A549 (cell line): ENCODE data around the gene CLCN4.

ENCODE experiments used
- CEBPB ChIP-seq, 2 experiments: fragments of >200 bp in 1 of 2; sonication (Bioruptor Twin) in 1 of 2; formaldehyde crosslinking in 1 of 2; IDR thresholded peaks; 2 replicates each; pipeline ENCODE4 v1.6.1; 2012 to 2016
- EP300 ChIP-seq, 2 experiments: fragments of >200 bp; sonication (Bioruptor Twin); formaldehyde crosslinking; IDR thresholded peaks; 2 replicates in 1 of 2; 3 replicates in 1 of 2; pipeline ENCODE4 v1.6.1; 2016 to 2017
- KDM5A ChIP-seq: fragments of 200-600 bp; sonication (generic); IDR thresholded peaks from 2 replicates; pipeline ENCODE4 v1.6.1; 2016; ENCODE audit warnings: antibody characterized with exemption, mild to moderate bottlenecking
- MAZ ChIP-seq: fragments of 150-350 bp; IDR thresholded peaks from 2 replicates; pipeline ENCODE4 v1.6.1; 2014; ENCODE audit warnings: antibody characterized with exemption, low read depth, low read length, borderline replicate concordance
- MYC ChIP-seq: IDR thresholded peaks from 2 replicates; pipeline ENCODE4 v1.6.1; 2012; ENCODE audit warnings: mild to moderate bottlenecking, inconsistent platforms, low read length, improper control_type of control experiment, borderline replicate concordance
- NPAS2 ChIP-seq: fragments of 250-450 bp; sonication (Bioruptor Pico); IDR thresholded peaks from 2 replicates; pipeline ENCODE4 v1.8.0; 2022; ENCODE audit warnings: mild to moderate bottlenecking, moderate library complexity, borderline replicate concordance
- POLR2A ChIP-seq: IDR thresholded peaks from 2 replicates; pipeline ENCODE4 v1.6.1; 2012; ENCODE audit warnings: mild to moderate bottlenecking, low read length
- RAD21 ChIP-seq, 2 experiments: fragments of >200 bp in 1 of 2; sonication (Bioruptor Twin) in 1 of 2; formaldehyde crosslinking in 1 of 2; IDR thresholded peaks in 1 of 2; conservative IDR thresholded peaks in 1 of 2; 2 replicates in 1 of 2; 3 replicates in 1 of 2; pipeline ENCODE4 v1.6.1; 2012 to 2018; ENCODE audit warnings: inconsistent platforms in 1 of 2
- RCOR1 ChIP-seq: fragments of 150-350 bp; IDR thresholded peaks from 2 replicates; pipeline ENCODE4 v1.6.1; 2014; ENCODE audit warnings: antibody characterized with exemption, low read length, low read depth
- REST ChIP-seq: fragments of 200-600 bp; sonication (generic); IDR thresholded peaks from 2 replicates; pipeline ENCODE4 v1.6.1; 2016; ENCODE audit warnings: antibody characterized with exemption, mild to moderate bottlenecking, moderate library complexity
- TF ChIP-seq, protein P1 (sequence below): fragments of >200 bp; sonication (Bioruptor Twin); formaldehyde crosslinking; IDR thresholded peaks from 3 replicates; pipeline ENCODE4 v1.5.1; 2016
- TF ChIP-seq, protein P2 (sequence below): fragments of 450-650 bp; IDR thresholded peaks from 2 replicates; pipeline ENCODE4 v1.6.1; 2014; ENCODE audit warnings: antibody characterized with exemption
- TF ChIP-seq, protein P3 (sequence below): IDR thresholded peaks from 2 replicates; pipeline ENCODE4 v1.6.1; 2012; ENCODE audit warnings: low read depth, borderline replicate concordance

DNA sequence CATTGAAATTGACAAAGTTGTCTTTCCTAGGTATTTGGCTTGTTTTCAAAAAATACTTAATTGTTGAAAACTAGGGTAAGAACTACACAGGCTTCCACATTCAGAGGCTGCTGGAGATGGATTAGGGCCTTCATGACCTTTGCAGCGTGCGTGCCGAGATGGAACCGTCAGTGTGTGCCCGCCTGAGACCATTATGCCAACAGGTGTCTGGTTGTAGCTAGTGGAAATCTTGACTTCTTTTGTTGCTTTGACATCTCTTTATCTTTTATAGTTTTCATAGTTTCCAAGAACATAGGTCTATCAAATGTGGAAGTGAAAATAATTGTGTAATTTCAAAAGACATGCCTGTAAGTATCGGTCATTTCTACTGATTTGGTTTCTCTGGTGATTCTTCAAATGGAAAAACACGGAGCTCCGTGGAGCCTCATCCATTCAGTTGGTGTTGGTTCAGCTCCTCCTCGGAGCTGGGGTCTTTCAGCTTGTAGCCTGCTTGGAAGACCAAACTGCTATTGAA lies 38.9 kb upstream of the CLCN4 start:
- TF ChIP-seq, protein P1, sequence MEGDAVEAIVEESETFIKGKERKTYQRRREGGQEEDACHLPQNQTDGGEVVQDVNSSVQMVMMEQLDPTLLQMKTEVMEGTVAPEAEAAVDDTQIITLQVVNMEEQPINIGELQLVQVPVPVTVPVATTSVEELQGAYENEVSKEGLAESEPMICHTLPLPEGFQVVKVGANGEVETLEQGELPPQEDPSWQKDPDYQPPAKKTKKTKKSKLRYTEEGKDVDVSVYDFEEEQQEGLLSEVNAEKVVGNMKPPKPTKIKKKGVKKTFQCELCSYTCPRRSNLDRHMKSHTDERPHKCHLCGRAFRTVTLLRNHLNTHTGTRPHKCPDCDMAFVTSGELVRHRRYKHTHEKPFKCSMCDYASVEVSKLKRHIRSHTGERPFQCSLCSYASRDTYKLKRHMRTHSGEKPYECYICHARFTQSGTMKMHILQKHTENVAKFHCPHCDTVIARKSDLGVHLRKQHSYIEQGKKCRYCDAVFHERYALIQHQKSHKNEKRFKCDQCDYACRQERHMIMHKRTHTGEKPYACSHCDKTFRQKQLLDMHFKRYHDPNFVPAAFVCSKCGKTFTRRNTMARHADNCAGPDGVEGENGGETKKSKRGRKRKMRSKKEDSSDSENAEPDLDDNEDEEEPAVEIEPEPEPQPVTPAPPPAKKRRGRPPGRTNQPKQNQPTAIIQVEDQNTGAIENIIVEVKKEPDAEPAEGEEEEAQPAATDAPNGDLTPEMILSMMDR = no peak
- TF ChIP-seq, protein P2, sequence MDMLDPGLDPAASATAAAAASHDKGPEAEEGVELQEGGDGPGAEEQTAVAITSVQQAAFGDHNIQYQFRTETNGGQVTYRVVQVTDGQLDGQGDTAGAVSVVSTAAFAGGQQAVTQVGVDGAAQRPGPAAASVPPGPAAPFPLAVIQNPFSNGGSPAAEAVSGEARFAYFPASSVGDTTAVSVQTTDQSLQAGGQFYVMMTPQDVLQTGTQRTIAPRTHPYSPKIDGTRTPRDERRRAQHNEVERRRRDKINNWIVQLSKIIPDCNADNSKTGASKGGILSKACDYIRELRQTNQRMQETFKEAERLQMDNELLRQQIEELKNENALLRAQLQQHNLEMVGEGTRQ = no peak
- TF ChIP-seq RCOR1 = no peak
- TF ChIP-seq RAD21 (conservative IDR thresholded peaks at IDR 0.05 in 1 of 2, IDR thresholded peaks at IDR 0.05 in 1 of 2) = no peak
- TF ChIP-seq EP300 (IDR thresholded peaks at IDR 0.05) = no peak
- no peak for TF ChIP-seq POLR2A
- TF ChIP-seq NPAS2 (CRISPR knock-in tag) = no peak
- TF ChIP-seq, protein P3, sequence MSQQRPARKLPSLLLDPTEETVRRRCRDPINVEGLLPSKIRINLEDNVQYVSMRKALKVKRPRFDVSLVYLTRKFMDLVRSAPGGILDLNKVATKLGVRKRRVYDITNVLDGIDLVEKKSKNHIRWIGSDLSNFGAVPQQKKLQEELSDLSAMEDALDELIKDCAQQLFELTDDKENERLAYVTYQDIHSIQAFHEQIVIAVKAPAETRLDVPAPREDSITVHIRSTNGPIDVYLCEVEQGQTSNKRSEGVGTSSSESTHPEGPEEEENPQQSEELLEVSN = no peak
- TF ChIP-seq MYC = no peak
- TF ChIP-seq CEBPB (IDR thresholded peaks at IDR 0.05) = no peak
- no peak for TF ChIP-seq REST
- TF ChIP-seq MAZ = no peak
- TF ChIP-seq KDM5A = no peak
